GM12874 (cell line): ENCODE results near the gene LCE5A.

ENCODE experiments used
- CTCF ChIP-seq: IDR thresholded peaks from 2 replicates; pipeline ENCODE4 v1.5.1; 2011; ENCODE audit warnings: low read depth, mild to moderate bottlenecking, control low read depth, low read length, moderate library complexity; ENCODE audit not compliant: insufficient read depth

Gene LCE5A

GRCh38 chr1:152510503-152510902, at the start of gene LCE5A:
Gene LCE5A (plus strand): TSS chr1:152510803. CDS start chr1:152511535, 732 bp downstream.
- TF ChIP-seq CTCF = no peak

- TF ChIP-seq CTCF = peak; percentile 46; the same call in 1 of the 2 replicates
These were observed 49.1 kb upstream of the LCE5A start for GRCh38 chr1:152461544-152461943.

- TF ChIP-seq CTCF = no peak
These were observed 48.0 kb upstream of the LCE5A start for GRCh38 chr1:152462636-152463035.

GRCh38 chr1:152466217-152466616, 44.4 kb upstream of the LCE5A start:
- no peak for TF ChIP-seq CTCF

- TF ChIP-seq CTCF = no peak
These were observed 36.6 kb upstream of the LCE5A start for GRCh38 chr1:152473887-152474537.

GRCh38 chr1:152479792-152480595, 30.6 kb upstream of the LCE5A start:
- TF ChIP-seq CTCF = peak; percentile 64

GRCh38 chr1:152481869-152482664, 28.5 kb upstream of the LCE5A start:
- TF ChIP-seq CTCF = no peak
